Left ventricle myocardium inferior (tissue), 1 donor: Measurements from ENCODE around the gene RNF31. TPM values are rescaled to one million over a fixed set of nuclear protein-coding genes. Genes with fewer than 3 reads are reported as not detected.

ENCODE experiments used
- DNase-seq: peaks from one replicate; pipeline ENCODE4 v3.0.0-alpha.2; 2020
- H3K27ac ChIP-seq: fragments of 200-600 bp; replicated peaks from 2 replicates; pipeline ENCODE4 v1.8.0; 2021
- H3K27me3 ChIP-seq: fragments of 200-600 bp; 2 replicates; pipeline ENCODE4 v1.8.0; 2021; ENCODE audit warnings: low read depth
- H3K36me3 ChIP-seq: fragments of 200-600 bp; 2 replicates; pipeline ENCODE4 v1.8.0; 2021
- H3K4me1 ChIP-seq: fragments of 200-600 bp; 2 replicates; pipeline ENCODE4 v1.8.0; 2021
- H3K4me3 ChIP-seq: fragments of 200-600 bp; 2 replicates; pipeline ENCODE4 v1.8.0; 2021; ENCODE audit warnings: mild to moderate bottlenecking, moderate library complexity
- H3K9me3 ChIP-seq: fragments of 200-600 bp; replicated peaks from 2 replicates; pipeline ENCODE4 v1.8.0; 2021
- intact Hi-C: fragments of 100-400 bp; cut with micrococcal nuclease; formaldehyde crosslinking; loops from one replicate; pipeline ENCODE4 v1.11.0; 2022
- total RNA-seq: library from RNA; stranded (reverse); fragmentation: NEBNext Ultra II Directional; extraction: Animal tissue kit (Norgen Biotek cat#: 25700); gene quantifications from one replicate; pipeline ENCODE4 v1.2.1, GENCODE V29; 2021
- TF ChIP-seq, protein P1 (sequence below): fragments of 200-600 bp; IDR thresholded peaks from 2 replicates; pipeline ENCODE4 v1.8.0; 2021; ENCODE audit warnings: antibody characterized with exemption, mild to moderate bottlenecking, borderline replicate concordance
- donor health status: DM: no; HTN: yes; CAD: no; lungs with severe emphysema.

RNF31 gene
- total RNA-seq, 1 donor from 2014 or later: 34.8 TPM

DNA sequence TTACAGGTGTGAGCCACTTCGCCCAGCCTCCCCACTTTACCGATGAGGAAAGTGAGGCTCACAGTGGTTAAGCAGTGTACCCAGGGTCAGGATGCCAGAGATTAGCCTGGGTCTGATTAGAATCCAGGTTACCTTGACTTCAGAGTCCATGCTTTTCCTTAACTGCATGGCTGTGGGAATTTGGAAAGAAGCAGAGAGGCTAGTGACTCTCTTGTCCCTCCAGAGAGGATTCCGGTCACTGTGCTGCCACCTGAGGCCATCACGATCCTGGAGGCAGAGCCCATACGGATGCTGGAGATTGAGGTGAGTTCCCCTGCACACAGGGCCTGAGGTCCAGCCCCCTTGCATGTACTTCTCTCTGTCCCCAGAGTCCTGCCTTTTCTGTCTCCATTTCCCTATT lies 29.3 kb downstream of the RNF31 start:
- DNase-seq: no peak

DNA sequence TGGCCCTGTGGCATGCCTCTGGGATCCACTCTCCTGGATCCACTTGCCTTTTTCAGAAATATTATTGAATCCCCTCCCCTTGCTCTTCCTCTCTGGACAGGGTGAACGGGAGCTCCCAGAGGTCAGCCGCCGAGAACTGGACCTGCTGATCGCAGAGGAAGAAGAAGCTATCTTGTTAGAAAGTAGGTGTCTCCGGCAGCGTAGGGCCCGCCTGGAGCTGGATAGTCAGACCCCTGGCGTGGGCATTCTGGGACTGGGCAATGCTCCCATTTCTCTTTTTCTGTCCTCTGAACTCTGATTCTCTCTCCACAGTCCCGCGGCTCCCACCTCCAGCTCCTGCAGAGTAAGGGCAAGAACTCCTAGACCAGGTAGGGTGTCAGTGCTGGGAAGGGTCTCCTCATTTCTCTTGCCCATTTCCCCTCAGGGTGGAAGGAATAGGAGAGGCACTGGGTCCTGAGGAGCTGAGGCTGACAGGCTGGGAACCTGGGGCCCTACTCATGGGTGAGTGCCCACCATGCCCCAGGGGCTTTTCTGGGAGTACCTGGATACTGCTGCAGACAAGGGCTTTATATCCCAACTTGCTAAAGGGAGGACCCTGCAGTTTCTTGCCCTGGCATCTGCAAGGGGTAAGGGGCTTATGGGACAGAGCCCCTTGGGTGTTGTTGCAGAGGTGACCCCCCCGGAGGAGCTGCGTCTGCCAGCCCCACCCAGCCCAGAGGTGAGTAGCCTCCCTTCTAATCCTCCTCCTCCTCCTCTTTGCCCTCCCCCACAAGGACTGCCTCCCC lies 29.9 kb downstream of the RNF31 start:
- no peak overlapping the region for H3K27ac ChIP-seq
- intact Hi-C loops: no loop called here
- H3K9me3 ChIP-seq: no peaks in the 10 kb centered on the region
- H3K4me3 ChIP-seq: no peak overlapping the region
- DNase-seq: no peak
- H3K27me3 ChIP-seq: no peaks in the 10 kb centered on the region
- TF ChIP-seq, protein P1, sequence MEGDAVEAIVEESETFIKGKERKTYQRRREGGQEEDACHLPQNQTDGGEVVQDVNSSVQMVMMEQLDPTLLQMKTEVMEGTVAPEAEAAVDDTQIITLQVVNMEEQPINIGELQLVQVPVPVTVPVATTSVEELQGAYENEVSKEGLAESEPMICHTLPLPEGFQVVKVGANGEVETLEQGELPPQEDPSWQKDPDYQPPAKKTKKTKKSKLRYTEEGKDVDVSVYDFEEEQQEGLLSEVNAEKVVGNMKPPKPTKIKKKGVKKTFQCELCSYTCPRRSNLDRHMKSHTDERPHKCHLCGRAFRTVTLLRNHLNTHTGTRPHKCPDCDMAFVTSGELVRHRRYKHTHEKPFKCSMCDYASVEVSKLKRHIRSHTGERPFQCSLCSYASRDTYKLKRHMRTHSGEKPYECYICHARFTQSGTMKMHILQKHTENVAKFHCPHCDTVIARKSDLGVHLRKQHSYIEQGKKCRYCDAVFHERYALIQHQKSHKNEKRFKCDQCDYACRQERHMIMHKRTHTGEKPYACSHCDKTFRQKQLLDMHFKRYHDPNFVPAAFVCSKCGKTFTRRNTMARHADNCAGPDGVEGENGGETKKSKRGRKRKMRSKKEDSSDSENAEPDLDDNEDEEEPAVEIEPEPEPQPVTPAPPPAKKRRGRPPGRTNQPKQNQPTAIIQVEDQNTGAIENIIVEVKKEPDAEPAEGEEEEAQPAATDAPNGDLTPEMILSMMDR: no peak
- peaks cover 19% of the 10 kb centered on the region for H3K4me1 ChIP-seq
- peaks cover 51% of the 10 kb centered on the region for H3K36me3 ChIP-seq

More for the DNA sequence above, 29.3 kb downstream of the RNF31 start:
- H3K27me3 ChIP-seq: no peaks in the 10 kb centered on the region
- TF ChIP-seq, protein P1: no peak
- H3K4me3 ChIP-seq: no peak overlapping the region
- peaks cover 25% of the 10 kb centered on the region for H3K4me1 ChIP-seq
- intact Hi-C loops: no loop called here
- peaks cover 44% of the 10 kb centered on the region for H3K36me3 ChIP-seq
- H3K9me3 ChIP-seq: no peaks in the 10 kb centered on the region
- H3K27ac ChIP-seq: no peak overlapping the region

DNA sequence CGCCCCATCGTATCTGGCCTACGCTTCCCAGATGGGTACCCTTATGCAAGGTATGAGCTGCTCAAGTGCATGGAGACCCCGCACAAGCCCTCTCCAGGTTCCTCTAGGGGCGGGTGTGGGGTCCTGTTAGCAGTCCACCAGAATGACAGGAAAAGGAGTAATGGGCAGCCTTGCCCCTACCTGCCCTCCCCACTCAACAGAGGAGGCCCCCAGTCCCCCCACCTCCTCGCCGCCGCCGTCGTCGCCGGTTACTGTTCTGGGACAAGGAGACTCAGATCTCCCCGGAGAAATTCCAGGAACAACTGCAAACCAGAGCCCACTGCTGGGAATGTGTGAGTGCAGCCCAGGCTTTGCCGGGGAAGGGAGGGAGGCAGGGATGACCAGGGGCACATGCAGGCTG lies 30.6 kb downstream of the RNF31 start:
- DNase-seq: no peak
- peaks cover 57% of the 10 kb centered on the region for H3K36me3 ChIP-seq
- no peak overlapping the region for H3K4me3 ChIP-seq
- peaks cover 17% of the 10 kb centered on the region for H3K4me1 ChIP-seq
- intact Hi-C loops: no loop called here
- TF ChIP-seq, protein P1: no peak
- no peak overlapping the region for H3K27ac ChIP-seq
- H3K9me3 ChIP-seq: no peaks in the 10 kb centered on the region
- H3K27me3 ChIP-seq: no peaks in the 10 kb centered on the region

DNA sequence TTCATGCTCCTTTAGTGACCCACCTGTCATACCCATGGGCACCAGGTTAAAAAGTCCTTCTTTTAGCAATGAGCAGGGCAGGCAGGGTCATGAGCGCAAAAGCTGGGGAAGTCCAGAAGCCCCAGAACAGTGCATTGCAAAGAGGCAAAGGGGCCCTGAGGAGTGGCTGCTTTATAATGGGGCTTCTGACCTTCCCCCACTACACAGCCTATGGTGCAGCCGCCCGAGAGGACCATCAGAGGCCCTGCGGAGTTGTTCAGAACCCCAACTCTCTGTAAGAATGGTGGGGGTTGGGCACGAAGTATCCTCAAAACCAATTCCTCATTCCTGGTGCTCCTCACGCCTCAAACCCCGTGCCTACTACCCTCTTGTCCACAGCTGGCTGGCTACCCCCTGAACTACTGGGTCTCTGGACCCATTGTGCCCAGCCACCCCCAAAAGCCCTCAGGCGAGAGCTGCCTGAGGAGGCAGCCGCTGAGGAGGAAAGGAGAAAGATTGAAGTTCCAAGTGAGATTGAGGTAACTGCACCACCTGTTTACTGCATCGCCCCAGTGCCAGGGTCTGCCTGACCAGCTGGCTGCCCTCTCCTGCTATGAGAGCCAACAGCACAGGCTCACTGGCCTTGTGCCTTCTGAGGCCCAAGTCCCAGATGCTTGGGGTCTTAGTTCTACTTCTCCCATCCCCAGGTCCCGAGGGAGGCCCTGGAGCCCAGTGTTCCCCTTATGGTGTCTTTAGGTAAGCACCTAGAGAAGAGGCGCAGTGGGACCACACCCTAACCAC lies 31.3 kb downstream of the RNF31 start:
- no peaks in the 10 kb centered on the region for H3K27me3 ChIP-seq
- H3K4me1 ChIP-seq: peaks cover 17% of the 10 kb centered on the region
- H3K9me3 ChIP-seq: no peaks in the 10 kb centered on the region
- no peak for DNase-seq
- no peak overlapping the region for H3K27ac ChIP-seq
- intact Hi-C loops: no loop called here
- H3K4me3 ChIP-seq: no peak overlapping the region
- TF ChIP-seq, protein P1: no peak
- H3K36me3 ChIP-seq: peaks cover 61% of the 10 kb centered on the region

DNA sequence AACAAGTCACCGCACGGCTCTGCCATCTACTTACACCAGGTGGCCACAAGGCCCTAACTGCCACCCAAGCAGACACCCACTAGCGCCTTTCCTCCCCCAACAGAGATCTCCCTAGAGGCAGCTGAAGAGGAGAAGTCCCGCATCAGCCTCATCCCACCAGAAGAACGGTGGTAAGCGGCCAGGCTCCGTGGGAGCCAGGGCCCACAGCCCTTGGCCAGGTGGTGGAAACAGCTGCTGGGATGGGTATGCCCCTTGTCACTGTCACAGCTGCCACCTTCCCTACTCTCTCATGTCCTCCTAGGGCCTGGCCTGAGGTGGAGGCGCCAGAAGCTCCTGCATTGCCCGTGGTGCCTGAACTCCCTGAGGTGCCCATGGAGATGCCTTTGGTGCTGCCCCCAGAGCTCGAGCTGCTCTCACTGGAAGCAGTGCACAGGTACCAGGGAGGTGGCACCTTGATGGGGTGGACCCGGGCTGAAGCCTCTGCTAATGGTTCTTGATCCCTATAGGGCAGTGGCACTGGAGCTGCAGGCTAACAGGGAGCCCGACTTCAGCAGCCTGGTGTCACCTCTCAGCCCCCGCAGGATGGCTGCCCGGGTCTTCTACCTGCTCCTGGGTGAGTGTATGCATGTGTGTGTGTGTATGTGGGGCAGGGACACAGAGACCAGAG lies 32.1 kb downstream of the RNF31 start:
- intact Hi-C loops: no loop called here
- H3K36me3 ChIP-seq: peaks cover 70% of the 10 kb centered on the region
- TF ChIP-seq, protein P1: no peak
- no peak for DNase-seq
- H3K9me3 ChIP-seq: no peaks in the 10 kb centered on the region
- H3K27ac ChIP-seq: peak overlapping the region; percentile 57
- no peaks in the 10 kb centered on the region for H3K27me3 ChIP-seq
- H3K4me1 ChIP-seq: peaks cover 17% of the 10 kb centered on the region
- no peak overlapping the region for H3K4me3 ChIP-seq
